Esophagus squamous epithelium (tissue), 4 donors: Measurements from ENCODE around the gene CHN2.

ENCODE experiments used
- CTCF ChIP-seq, 6 experiments: fragments of 450-650 bp in 4 of 6; fragments of 200-600 bp in 2 of 6; sonication (generic) in 2 of 6; IDR thresholded peaks; one replicate each; pipeline ENCODE4 v1.5.1; 2016 to 2019; ENCODE audit warnings: antibody characterized with exemption in 6 of 6, mild to moderate bottlenecking in 4 of 6, moderate library complexity in 4 of 6
- POLR2A ChIP-seq, 4 donors: fragments of 450-650 bp; IDR thresholded peaks; one replicate each; pipeline ENCODE4 v1.6.1; 2017; ENCODE audit warnings: antibody characterized with exemption in 4 of 4, mild to moderate bottlenecking in 4 of 4, moderate library complexity in 3 of 4

GRCh38 chr7:29309041-29309854 is 114.7 kb downstream of the CHN2 start:
- TF ChIP-seq CTCF (IDR thresholded peaks at IDR 0.05) = no peak
- no peak for TF ChIP-seq POLR2A (IDR thresholded peaks at IDR 0.05)
